DOHH2 (cell line): ENCODE measurements around the gene RAD51B.

Source experiments
- H3F3A ChIP-seq: fragments of 200-600 bp; sonication (generic), shearing (Covaris generic); 2 replicates; pipeline ENCODE4 v1.6.0; 2016; ENCODE audit warnings: antibody characterized with exemption, mild to moderate bottlenecking; ENCODE audit not compliant: control insufficient read depth, insufficient read depth
- H3K27ac ChIP-seq: fragments of 200-600 bp; sonication (generic); 2 replicates; pipeline ENCODE4 v1.5.1; 2014; ENCODE audit warnings: low read depth, mild to moderate bottlenecking, low read length, moderate library complexity
- H3K27me3 ChIP-seq: fragments of 200-600 bp; sonication (generic); 2 replicates; pipeline ENCODE4 v1.6.1; 2014; ENCODE audit warnings: mild to moderate bottlenecking, low read length, mixed read lengths; ENCODE audit not compliant: control insufficient read depth
- H3K36me3 ChIP-seq: fragments of 200-600 bp; sonication (generic); 2 replicates; pipeline ENCODE4 v1.6.1; 2014; ENCODE audit warnings: mild to moderate bottlenecking, low read length, moderate library complexity, mixed read lengths; ENCODE audit not compliant: control insufficient read depth
- H3K4me1 ChIP-seq: fragments of 200-600 bp; sonication (generic); 2 replicates; pipeline ENCODE4 v1.6.1; 2014; ENCODE audit warnings: mild to moderate bottlenecking, low read length, mixed read lengths; ENCODE audit not compliant: control insufficient read depth
- H3K4me2 ChIP-seq: fragments of 200-600 bp; sonication (generic); 2 replicates; pipeline ENCODE4 v1.6.0; 2014; ENCODE audit warnings: mild to moderate bottlenecking, low read length, moderate library complexity
- H3K4me3 ChIP-seq: fragments of 200-600 bp; sonication (generic); 2 replicates; pipeline ENCODE4 v1.5.1; 2014; ENCODE audit warnings: mild to moderate bottlenecking, low read length, mixed read lengths
- H3K79me2 ChIP-seq: fragments of 200-600 bp; sonication (generic); 2 replicates; pipeline ENCODE4 v1.6.1; 2014; ENCODE audit warnings: mild to moderate bottlenecking, low read length, mixed read lengths; ENCODE audit not compliant: control insufficient read depth
- H3K9me2 ChIP-seq: fragments of 200-600 bp; sonication (generic); replicated peaks from 2 replicates; pipeline ENCODE4 v1.6.1; 2014; ENCODE audit warnings: mild to moderate bottlenecking, low read length, mixed read lengths; ENCODE audit not compliant: control insufficient read depth
- H3K9me3 ChIP-seq: fragments of 200-600 bp; sonication (generic); 2 replicates; pipeline ENCODE4 v1.6.1; 2014; ENCODE audit warnings: antibody characterized with exemption, low read length, mixed read lengths; ENCODE audit not compliant: control insufficient read depth, insufficient read depth
- H4K20me1 ChIP-seq: fragments of 200-600 bp; sonication (generic); 2 replicates; pipeline ENCODE4 v1.6.0; 2014; ENCODE audit warnings: low read depth, mild to moderate bottlenecking, antibody characterized with exemption, low read length, moderate library complexity; ENCODE audit not compliant: control insufficient read depth, insufficient read depth
- CTCF ChIP-seq: fragments of 200-600 bp; sonication (generic); IDR thresholded peaks from one replicate; pipeline ENCODE4 v1.5.1; 2014; ENCODE audit warnings: antibody characterized with exemption, mild to moderate bottlenecking, low read depth, low read length; ENCODE audit not compliant: poor library complexity, severe bottlenecking
- EZH2phosphoT487 ChIP-seq: fragments of 200-600 bp; sonication (generic); IDR thresholded peaks from 2 replicates; pipeline ENCODE4 v1.6.1; 2017; ENCODE audit warnings: borderline replicate concordance, mild to moderate bottlenecking, antibody characterized with exemption, low read length, moderate library complexity, mixed read lengths

Gene RAD51B

GRCh38 chr14:68727315-68728047 lies 907.9 kb downstream of the RAD51B start:
- Histone ChIP-seq H3K36me3 (no peaks in the 10 kb centered on the region), H4K20me1 (no peaks in the 10 kb centered on the region)
- TF ChIP-seq CTCF = no peak
- TF ChIP-seq EZH2phosphoT487 = no peak

DNA sequence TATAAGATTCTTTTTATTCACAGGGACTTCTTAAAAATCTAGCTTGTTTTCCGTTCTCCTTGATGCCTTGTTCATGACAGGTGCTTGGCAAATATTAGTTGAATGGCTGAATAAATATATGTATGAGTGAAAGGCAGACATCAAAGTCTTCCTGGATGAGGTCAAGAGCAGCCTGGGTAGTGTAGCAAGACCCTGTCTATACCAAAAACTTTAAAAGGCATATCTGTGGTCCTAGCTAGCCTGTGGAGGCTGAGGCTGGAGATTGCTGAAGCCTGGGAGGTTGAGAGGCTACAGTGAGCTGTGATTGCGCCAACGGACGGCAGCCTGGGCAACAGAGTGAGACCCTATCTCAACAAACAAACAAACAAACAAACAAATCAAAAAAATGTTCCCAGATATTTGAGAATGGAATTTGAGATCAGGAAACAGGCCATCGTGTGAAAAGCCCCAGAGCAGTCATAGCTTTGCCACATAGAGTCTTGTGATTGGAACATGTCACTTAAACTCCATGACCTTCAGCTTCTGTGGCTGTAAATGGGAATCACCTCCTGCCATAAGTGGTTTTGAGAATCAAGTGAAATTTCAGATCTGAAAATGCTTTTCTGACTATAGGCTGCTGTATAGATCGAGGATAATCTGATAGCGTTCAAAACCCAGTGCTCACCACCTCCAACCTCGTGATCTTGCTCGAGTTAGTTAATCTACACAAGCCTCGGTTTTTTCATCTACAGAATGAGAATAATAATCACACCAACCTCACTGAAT lies 908.9 kb downstream of the RAD51B start:
- Histone ChIP-seq H4K20me1 (no peaks in the 10 kb centered on the region), H3K9me3 (no peaks in the 10 kb centered on the region), H3F3A (peaks cover 8% of the 10 kb centered on the region), H3K36me3 (no peaks in the 10 kb centered on the region), H3K4me3 (no peak overlapping the region), H3K27me3 (no peaks in the 10 kb centered on the region), H3K9me2 (no peaks in the 10 kb centered on the region), H3K27ac (no peak overlapping the region), H3K4me1 (peaks cover 26% of the 10 kb centered on the region), H3K4me2 (no peak overlapping the region), H3K79me2 (no peaks in the 10 kb centered on the region)
- TF ChIP-seq EZH2phosphoT487 (no peak), CTCF (no peak)

More at GRCh38 chr14:68727315-68728047, 907.9 kb downstream of the RAD51B start:
- H3K27ac ChIP-seq = no peak overlapping the region
- H3K79me2 ChIP-seq = no peaks in the 10 kb centered on the region
- H3F3A ChIP-seq = peaks cover 4% of the 10 kb centered on the region; the same call in 1 of the 2 replicates
- H3K27me3 ChIP-seq = no peaks in the 10 kb centered on the region
- no peaks in the 10 kb centered on the region for H3K9me3 ChIP-seq
- H3K4me2 ChIP-seq = no peak overlapping the region
- no peak overlapping the region for H3K4me3 ChIP-seq
- peaks cover 20% of the 10 kb centered on the region for H3K4me1 ChIP-seq
- H3K9me2 ChIP-seq = no peaks in the 10 kb centered on the region

DNA sequence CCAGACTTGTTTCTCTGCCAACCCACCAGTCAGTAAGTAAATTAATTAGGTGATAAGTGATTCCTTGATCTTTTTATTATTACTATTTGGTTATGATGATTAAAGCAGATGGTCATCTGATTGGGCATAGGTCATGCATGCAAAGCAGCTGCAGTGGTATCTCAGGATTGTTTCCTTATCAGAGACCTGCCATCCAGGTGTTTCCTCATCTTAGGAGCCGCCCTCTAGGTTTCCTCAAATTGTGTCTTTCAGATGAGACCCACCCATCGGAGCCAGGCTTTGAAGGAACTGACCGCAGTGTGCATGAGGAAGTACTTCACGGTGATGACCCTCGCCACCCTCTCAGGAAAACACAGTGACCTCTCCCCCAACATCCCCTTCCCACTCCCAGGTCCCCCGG lies 910.0 kb downstream of the RAD51B start:
- no peak overlapping the region for H3K4me2 ChIP-seq
- no peak for TF ChIP-seq CTCF
- TF ChIP-seq EZH2phosphoT487 = no peak

More for the DNA sequence above, 910.0 kb downstream of the RAD51B start:
- no peak overlapping the region for H3K27ac ChIP-seq
- no peaks in the 10 kb centered on the region for H3K27me3 ChIP-seq
- H3F3A ChIP-seq = peaks cover 15% of the 10 kb centered on the region
- no peaks in the 10 kb centered on the region for H3K9me3 ChIP-seq
- no peaks in the 10 kb centered on the region for H3K36me3 ChIP-seq
- H4K20me1 ChIP-seq = no peaks in the 10 kb centered on the region
- no peaks in the 10 kb centered on the region for H3K9me2 ChIP-seq
- no peak overlapping the region for H3K4me3 ChIP-seq
- no peaks in the 10 kb centered on the region for H3K79me2 ChIP-seq
- H3K4me1 ChIP-seq = peaks cover 36% of the 10 kb centered on the region
